Uterus (tissue), 2 donors: ENCODE measurements around the gene ANKLE2.

ENCODE experiments used
- CTCF ChIP-seq, 4 experiments: fragments of 200-600 bp in 2 of 4; fragments of 450-650 bp in 2 of 4; sonication (generic) in 2 of 4; IDR thresholded peaks; one replicate each; pipeline ENCODE4 v1.5.1; 2016 to 2019; ENCODE audit warnings: antibody characterized with exemption in 4 of 4, mild to moderate bottlenecking in 2 of 4, moderate library complexity in 1 of 4
- POLR2A ChIP-seq, 2 donors: fragments of 450-650 bp; IDR thresholded peaks; one replicate each; pipeline ENCODE4 v1.6.1; 2016; ENCODE audit warnings: antibody characterized with exemption in 2 of 2, mild to moderate bottlenecking in 1 of 2, moderate library complexity in 1 of 2

DNA sequence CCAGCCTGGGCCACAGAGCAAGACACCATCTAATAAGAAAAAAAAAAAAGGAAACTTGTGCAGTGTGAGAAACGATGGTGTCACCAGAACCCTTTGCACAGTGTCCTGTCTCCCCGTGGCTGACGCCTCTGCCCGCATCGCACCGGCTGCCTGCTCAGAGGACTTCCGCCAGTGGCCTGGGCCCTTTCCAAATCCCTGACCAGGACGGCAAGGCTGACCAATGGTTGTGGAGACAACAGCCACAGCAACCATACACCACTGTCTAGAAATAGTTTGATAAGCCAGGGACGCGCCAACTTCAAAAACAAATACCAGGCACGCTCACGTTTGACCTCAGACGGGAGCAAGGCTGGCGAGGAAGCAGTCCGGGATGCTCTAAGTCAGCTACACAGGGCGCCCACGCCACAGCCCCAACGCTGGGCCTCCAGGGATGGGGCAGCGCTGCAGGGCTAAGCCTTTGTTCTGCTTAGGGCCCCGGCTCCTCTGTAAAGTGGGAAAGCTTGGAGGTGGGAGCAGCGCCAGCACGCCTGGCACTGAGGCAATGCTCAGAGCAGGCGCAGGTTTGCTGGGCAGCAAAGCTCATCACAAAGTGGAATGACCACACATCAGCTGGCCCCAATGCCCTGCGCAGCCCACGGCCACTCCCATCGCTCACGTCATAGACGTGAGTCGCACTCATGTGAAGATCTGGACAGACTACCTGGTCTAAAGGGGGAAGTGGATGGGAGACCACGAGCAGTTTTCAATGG, 38.4 kb downstream of the ANKLE2 start:
- TF ChIP-seq CTCF (IDR thresholded peaks at IDR 0.05) = no peak
- no peak for TF ChIP-seq POLR2A (IDR thresholded peaks at IDR 0.05)
